ENCODE results near the gene ANXA3.

ANXA3 gene

DNA sequence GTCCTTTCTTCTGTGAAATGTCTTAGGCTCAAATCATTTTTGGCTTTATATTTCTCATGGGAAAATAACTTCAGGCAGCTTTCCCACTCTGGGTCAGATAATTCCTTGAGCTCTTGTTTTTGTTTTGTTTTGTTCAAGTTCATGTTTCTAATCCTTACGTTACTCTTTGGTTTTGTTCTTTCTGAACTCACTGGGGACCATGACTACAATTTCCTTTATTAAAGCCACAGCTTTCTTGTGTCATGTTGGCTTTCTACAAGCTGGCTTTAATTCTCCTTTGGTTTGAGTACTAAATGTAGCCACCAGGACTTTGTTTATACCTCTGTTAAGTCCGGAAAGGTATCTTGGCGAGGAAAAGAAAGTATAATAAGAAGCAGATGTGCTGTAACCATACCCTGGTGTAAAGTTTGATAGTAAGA lies 30.8 kb upstream of the ANXA3 start:
- Histone ChIP-seq H3K9ac (ENCODE audit: low read length) (no peak overlapping the region), H3K9me3 (replicated peaks; ENCODE audit: insufficient read depth, low read length) (no peaks in the 10 kb centered on the region), H4K20me1 (ENCODE audit: insufficient read depth, low read length) (no peaks in the 10 kb centered on the region), H3K36me3 (replicated peaks; ENCODE audit: insufficient read depth, low read length) (no peaks in the 10 kb centered on the region), H3K4me3 (ENCODE audit: low read length) (no peak overlapping the region), H3K4me2 (ENCODE audit: low read depth, low read length) (no peak overlapping the region), H3K4me1 (ENCODE audit: low read length) (no peaks in the 10 kb centered on the region), H3K79me2 (ENCODE audit: low read length) (no peaks in the 10 kb centered on the region), H3K27me3 (replicated peaks; ENCODE audit: insufficient read depth, low read length) (no peaks in the 10 kb centered on the region), H2AFZ (ENCODE audit: low read length) (no peak overlapping the region), H3K9me2 (replicated peaks; ENCODE audit: insufficient read depth, low read length) (no peaks in the 10 kb centered on the region), H3F3A (ENCODE audit: insufficient read depth, low read length) (no peaks in the 10 kb centered on the region), H3K27ac (ENCODE audit: low read length) (no peak overlapping the region)
- no peak for DNase-seq
- TF ChIP-seq EZH2phosphoT487 (IDR thresholded peaks at IDR 0.05; ENCODE audit: low read length) (no peak), EZH2 (optimal IDR thresholded peaks at IDR 0.05; ENCODE audit: low read depth, low read length) (no peak)
- TF ChIP-seq, protein P1, sequence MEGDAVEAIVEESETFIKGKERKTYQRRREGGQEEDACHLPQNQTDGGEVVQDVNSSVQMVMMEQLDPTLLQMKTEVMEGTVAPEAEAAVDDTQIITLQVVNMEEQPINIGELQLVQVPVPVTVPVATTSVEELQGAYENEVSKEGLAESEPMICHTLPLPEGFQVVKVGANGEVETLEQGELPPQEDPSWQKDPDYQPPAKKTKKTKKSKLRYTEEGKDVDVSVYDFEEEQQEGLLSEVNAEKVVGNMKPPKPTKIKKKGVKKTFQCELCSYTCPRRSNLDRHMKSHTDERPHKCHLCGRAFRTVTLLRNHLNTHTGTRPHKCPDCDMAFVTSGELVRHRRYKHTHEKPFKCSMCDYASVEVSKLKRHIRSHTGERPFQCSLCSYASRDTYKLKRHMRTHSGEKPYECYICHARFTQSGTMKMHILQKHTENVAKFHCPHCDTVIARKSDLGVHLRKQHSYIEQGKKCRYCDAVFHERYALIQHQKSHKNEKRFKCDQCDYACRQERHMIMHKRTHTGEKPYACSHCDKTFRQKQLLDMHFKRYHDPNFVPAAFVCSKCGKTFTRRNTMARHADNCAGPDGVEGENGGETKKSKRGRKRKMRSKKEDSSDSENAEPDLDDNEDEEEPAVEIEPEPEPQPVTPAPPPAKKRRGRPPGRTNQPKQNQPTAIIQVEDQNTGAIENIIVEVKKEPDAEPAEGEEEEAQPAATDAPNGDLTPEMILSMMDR (IDR thresholded peaks at IDR 0.05; ENCODE audit: low read length) = no peak

- no peaks in the 10 kb centered on the region for H3K36me3 ChIP-seq (replicated peaks; ENCODE audit: insufficient read depth, low read length)
- no peak overlapping the region for H3K27ac ChIP-seq (ENCODE audit: low read length)
Measured at GRCh38 chr4:78524009-78524408, 27.6 kb upstream of the ANXA3 start.

DNA sequence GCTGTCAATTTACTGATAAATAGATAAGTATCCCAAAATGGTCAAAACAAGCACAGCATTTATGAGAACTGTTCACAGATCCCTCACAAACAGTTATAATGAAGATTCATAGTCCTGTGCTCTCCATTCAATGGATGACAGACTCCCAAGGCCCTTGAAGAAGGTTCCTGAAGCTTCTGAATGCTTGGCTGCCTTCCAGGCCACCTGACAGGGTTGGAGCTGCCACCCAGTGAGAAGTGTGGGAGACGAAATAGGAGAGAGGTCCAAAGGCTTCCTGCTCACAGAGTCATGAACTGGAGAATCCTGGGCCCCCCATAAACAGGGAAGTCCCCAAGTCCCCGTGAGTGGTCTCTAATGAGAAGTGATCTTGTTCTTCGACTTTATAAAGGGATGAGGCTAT lies 26.0 kb upstream of the ANXA3 start:
- Histone ChIP-seq H3K36me3 (replicated peaks; ENCODE audit: insufficient read depth, low read length) (no peaks in the 10 kb centered on the region), H3K4me3 (ENCODE audit: low read length) (no peak overlapping the region), H4K20me1 (ENCODE audit: insufficient read depth, low read length) (no peaks in the 10 kb centered on the region), H3K9me2 (replicated peaks; ENCODE audit: insufficient read depth, low read length) (no peaks in the 10 kb centered on the region), H3K79me2 (ENCODE audit: low read length) (no peaks in the 10 kb centered on the region), H3F3A (ENCODE audit: insufficient read depth, low read length) (no peaks in the 10 kb centered on the region), H3K9me3 (replicated peaks; ENCODE audit: insufficient read depth, low read length) (no peaks in the 10 kb centered on the region), H3K9ac (ENCODE audit: low read length) (no peak overlapping the region), H2AFZ (ENCODE audit: low read length) (no peak overlapping the region), H3K27me3 (replicated peaks; ENCODE audit: insufficient read depth, low read length) (no peaks in the 10 kb centered on the region), H3K27ac (ENCODE audit: low read length) (no peak overlapping the region), H3K4me2 (ENCODE audit: low read depth, low read length) (no peak overlapping the region), H3K4me1 (ENCODE audit: low read length) (no peaks in the 10 kb centered on the region)
- TF ChIP-seq EZH2 (optimal IDR thresholded peaks at IDR 0.05; ENCODE audit: low read depth, low read length) = no peak
- TF ChIP-seq, protein P1 (IDR thresholded peaks at IDR 0.05; ENCODE audit: low read length) = no peak
- no peak for TF ChIP-seq EZH2phosphoT487 (IDR thresholded peaks at IDR 0.05; ENCODE audit: low read length)
- DNase-seq = no peak

More at GRCh38 chr4:78524009-78524408, 27.6 kb upstream of the ANXA3 start:
- no peaks in the 10 kb centered on the region for H3F3A ChIP-seq (ENCODE audit: insufficient read depth, low read length)
- TF ChIP-seq, protein P1 (IDR thresholded peaks at IDR 0.05; ENCODE audit: low read length) = no peak
- TF ChIP-seq EZH2 (optimal IDR thresholded peaks at IDR 0.05; ENCODE audit: low read depth, low read length) = no peak
- no peak for TF ChIP-seq EZH2phosphoT487 (IDR thresholded peaks at IDR 0.05; ENCODE audit: low read length)
- no peaks in the 10 kb centered on the region for H3K27me3 ChIP-seq (replicated peaks; ENCODE audit: insufficient read depth, low read length)
- H3K4me1 ChIP-seq (ENCODE audit: low read length) = no peaks in the 10 kb centered on the region
- DNase-seq = no peak
- no peak overlapping the region for H3K9ac ChIP-seq (ENCODE audit: low read length)
- no peaks in the 10 kb centered on the region for H3K9me2 ChIP-seq (replicated peaks; ENCODE audit: insufficient read depth, low read length)
- no peak overlapping the region for H3K4me3 ChIP-seq (ENCODE audit: low read length)
- H4K20me1 ChIP-seq (ENCODE audit: insufficient read depth, low read length) = no peaks in the 10 kb centered on the region
- H3K79me2 ChIP-seq (ENCODE audit: low read length) = no peaks in the 10 kb centered on the region
- no peaks in the 10 kb centered on the region for H3K9me3 ChIP-seq (replicated peaks; ENCODE audit: insufficient read depth, low read length)
- H2AFZ ChIP-seq (ENCODE audit: low read length) = no peak overlapping the region
- no peak overlapping the region for H3K4me2 ChIP-seq (ENCODE audit: low read depth, low read length)
